HT-29 (cell line): ENCODE data around the gene MATCAP1. TPM values are rescaled to one million over a fixed set of nuclear protein-coding genes. Genes with fewer than 3 reads are reported as not detected.

Experiments used
- DNase-seq: peaks from one replicate; pipeline ENCODE4 v3.0.0-alpha.2; 2015; ENCODE audit warnings: low spot score
- total RNA-seq: library from RNA; depleted of rRNA; stranded (reverse); fragments of >200 nt; shearing (Covaris generic); gene quantifications from 2 replicates; pipeline ENCODE4 v1.2.3, GENCODE V29; 2014; rRNA removed

Gene MATCAP1
- 41.4 and 41.7 TPM in 2 replicates for total RNA-seq

DNA sequence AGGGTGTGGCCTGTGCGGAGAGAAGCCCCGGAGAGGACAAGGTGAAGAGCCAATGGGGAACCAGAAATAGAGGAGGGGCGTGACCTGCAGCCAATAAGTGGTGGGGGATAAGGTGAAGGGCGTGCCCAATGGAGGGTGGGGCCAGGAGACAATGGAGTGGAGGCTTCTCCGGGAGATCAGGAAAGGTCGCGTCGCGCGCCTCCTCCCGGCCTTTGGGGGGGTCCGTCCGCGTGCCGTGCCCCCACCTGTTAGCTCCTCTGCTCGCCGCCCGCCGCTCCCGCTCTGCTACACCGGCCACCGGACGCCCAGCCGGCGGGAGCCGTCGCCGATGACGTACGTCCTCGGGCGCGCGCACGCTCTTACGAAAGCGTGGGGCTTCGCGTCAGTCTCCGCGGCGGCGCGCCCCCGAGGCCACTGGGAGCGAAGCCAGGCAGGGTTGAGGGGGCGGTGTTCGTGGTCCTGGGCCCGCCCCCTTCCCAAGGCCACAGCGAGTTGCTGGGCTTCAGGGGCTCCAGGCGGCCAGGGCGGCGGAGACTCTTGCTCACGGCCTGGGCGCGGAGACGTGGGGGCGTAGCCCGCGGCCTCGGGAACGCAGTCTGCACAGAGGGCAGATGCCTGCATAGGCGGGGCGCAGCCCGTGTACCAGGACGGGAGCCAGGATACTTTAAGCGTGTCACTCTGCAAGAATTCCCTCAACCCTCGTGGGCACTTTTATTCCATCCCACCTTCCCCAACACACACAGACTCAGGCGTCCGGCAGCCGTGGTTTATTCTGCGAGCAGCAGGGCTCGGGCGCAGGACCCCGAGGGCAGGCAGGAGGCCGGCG lies at the start of gene MATCAP1:
Gene MATCAP1 (minus strand): TSS at position 337 of the 826 bp plus-strand sequence. CDS start 3,353 bp downstream, outside the sequence.
- peak; percentile 96 for DNase-seq

DNA sequence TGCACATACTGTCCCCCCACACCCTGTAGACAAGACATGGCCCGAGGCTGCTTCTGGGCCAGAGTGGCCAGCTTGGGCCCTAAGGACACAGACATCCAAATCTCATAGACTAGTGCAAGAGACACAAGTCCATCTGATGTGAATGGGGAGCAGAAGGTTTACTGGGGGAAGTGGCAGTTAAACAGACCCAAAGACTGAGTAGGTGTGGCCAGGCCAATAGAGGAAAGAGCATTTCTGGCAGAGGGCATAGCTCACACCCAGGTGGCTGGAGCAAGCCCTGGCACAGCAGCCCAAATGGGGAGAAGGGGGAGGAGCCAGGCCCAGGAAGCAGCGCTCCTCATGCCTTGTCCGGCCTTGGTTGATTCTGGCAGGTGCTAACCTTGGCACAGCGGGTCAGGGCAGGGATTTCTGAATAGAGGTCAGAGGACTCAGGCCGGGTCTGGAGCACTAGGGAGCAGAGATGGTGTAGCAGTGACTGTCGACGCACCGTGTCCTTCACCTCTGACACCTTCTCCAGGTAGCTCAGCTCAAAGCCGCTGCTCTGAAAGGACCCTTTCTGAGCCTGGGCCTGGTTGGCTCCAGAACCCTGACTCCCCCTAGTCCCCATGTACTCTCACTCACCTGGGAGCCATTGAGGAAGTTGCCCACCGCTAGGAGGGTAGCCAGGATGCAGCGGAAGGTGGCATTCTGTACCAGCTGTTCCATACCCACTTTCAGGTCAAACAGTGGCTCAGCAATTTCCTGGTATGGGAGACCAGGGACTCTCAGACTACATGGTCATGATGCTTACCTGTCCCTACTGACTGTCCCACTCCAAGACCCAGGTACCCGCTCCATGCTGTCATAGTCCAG lies 47.3 kb upstream of the MATCAP1 start:
- DNase-seq = no peak

- no peak for DNase-seq
Measured at GRCh38 chr16:67229906-67230808, 46.4 kb upstream of the MATCAP1 start.

DNA sequence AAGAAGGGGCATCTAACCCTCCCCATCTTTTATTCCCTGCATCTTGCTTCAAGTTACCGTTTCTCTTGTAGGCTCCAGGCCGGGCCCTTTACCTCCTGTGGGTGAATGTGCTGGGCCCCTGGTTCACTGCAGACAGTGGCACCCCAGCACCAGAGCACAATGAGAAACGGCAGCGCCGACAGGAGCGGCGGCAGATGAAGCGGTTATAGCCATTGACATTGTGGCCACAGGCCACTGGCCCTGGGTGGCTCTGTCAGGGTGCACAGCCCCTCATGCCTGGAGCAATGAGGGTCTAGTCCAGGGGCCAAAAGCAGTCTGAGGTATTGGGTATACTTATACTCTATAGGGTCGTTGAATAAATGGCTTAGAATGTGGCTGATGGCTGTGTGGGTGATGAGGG lies 45.1 kb upstream of the MATCAP1 start:
- no peak for DNase-seq

- DNase-seq = no peak
Measured at GRCh38 chr16:67228034-67228785, 44.4 kb upstream of the MATCAP1 start.

- DNase-seq = no peak
Measured at GRCh38 chr16:67227567-67227921, 43.8 kb upstream of the MATCAP1 start.

GRCh38 chr16:67226804-67227566 lies 43.2 kb upstream of the MATCAP1 start, which contains the start of gene TMEM208:
Gene TMEM208 (plus strand): TSS chr16:67227130. CDS start chr16:67227219, 89 bp downstream.
- DNase-seq = peak; percentile 98

DNA sequence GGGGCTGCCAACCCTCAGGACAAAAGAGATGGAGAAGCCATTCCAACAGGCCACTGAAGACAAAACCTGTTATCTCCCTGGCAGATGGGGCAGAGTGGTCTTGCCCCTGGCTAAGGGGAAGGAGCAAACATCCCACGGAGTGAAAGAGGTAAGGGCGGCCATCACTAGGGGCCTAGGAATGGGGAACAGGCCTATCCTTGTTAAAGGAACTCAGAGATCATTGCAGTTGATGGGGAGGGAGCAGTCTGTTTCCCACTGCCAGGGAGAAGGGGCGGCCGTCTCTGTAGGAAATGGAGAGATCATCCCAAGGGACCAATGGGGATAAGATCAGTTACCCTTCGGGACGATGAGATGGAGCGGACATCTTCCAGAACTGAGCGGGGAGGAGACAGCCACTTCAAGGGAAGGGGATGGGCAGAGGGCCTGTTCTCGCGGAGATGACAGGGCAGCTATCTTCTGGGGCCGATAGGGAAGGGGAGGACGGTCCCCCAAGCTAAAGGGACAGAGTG lies 42.6 kb upstream of the MATCAP1 start:
- no peak for DNase-seq

GRCh38 chr16:67223992-67224391 lies 40.2 kb upstream of the MATCAP1 start:
- no peak for DNase-seq

DNA sequence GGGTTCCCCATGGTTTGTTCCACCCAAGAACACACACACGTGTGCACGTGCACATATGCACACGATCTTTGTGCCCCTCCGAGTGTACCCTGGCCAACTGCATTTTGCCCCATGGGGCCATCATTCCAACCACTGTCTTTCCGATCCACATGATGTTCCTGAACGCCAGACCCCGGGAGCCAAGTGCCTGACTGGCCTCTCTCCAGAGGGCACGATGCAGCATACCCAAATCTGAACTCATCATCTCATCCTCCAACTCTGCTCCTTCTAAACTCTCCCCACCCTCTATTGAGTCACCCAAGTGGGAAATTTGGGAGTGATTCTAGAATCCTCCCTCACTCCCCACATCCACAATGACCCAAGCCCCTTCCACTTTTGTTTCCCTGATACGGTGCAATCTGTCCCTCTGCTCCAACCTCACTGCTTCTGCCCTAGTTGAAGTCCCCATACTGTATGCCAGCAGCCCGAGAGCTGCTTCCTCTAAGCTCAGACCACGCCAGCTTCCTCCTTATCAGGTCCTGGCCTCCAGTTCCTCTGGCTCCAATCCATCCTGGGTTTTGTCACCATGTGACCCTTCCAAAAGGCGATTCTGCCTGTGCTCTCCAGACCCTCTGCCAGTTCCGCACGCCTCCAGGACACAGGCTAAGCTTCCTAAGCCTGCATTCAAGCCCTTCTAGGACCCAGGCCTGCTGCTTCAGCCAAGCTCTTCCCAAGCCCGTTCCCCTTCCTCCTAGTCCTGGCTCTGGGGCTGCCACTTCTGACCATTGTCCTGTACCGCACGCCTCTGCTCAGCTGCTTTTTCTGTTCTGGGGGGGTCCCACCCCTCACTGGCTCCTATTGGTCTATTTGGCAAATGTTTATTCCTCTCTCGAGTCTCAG lies 33.1 kb upstream of the MATCAP1 start:
- DNase-seq = no peak

GRCh38 chr16:67215706-67216105 lies 31.9 kb upstream of the MATCAP1 start:
- no peak for DNase-seq

GRCh38 chr16:67213197-67214019 lies 29.6 kb upstream of the MATCAP1 start:
- DNase-seq = no peak

- DNase-seq = peak; percentile 35
Measured at GRCh38 chr16:67212766-67213165, 29.0 kb upstream of the MATCAP1 start.

DNA sequence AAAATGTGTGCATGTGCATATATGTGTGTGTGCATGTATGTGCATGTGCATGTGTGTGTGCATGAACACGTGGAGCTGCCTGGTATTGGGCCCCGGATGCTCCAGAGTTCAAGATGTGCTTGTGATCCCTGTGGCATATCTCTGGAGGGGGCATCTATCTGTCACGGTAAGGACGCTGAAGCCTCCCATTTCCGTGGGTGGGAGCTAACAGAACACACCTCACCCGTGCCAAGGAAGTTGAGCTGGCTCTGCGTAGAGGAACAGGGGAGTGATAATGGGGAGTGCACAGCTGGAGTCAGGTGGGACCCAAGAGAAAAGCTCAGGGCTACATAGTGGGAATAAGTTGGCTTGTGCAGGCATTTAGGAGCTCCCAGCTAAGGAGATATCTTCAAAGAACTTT lies 27.9 kb upstream of the MATCAP1 start:
- DNase-seq = no peak

DNA sequence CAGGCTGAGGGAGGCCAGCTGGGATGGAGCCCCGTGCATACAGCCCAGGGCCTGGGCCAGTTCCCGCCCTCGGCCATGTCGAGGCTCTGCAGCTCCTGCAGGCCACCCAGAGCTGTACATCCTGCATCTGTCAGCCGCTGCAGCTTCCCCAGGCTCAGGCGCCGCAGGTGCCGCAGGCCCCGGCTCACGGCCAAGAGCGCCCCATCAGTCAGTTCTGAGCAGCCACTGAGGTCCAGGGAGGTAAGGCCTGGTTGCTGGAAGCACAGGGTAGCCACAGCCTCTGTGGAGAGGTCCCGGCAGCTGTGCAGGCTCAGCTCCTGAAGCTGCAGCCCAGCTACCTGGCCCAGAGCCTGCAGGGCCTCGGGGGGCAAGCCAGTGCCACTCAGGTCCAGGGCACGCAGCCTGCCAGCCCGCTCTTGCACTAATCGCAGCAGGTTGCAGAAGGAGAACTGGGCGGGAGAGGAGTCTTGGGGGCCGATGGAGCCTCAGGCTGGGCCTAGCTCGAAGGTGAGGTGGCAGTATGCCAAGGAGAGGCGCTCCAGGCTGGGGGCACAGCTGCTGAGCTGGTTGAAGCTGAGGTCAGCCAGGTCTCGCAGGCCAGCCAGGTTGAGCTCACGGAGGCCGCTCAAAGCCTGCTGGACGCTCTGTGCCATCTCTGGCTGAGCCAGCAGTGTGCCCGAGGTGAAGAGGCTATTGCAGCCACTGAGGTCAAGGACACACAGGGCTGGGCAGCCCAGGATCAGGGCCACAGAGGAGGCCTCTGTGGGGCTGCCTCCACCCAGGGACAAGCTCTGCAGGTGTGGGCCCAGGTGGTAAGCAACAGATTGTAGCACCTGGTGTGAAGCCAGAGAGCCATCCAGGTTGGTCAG lies 26.5 kb upstream of the MATCAP1 start:
- no peak for DNase-seq

- DNase-seq = no peak
Measured at GRCh38 chr16:67209565-67209964, 25.8 kb upstream of the MATCAP1 start.
